ENCODE data around the gene ASCL4.

DNA sequence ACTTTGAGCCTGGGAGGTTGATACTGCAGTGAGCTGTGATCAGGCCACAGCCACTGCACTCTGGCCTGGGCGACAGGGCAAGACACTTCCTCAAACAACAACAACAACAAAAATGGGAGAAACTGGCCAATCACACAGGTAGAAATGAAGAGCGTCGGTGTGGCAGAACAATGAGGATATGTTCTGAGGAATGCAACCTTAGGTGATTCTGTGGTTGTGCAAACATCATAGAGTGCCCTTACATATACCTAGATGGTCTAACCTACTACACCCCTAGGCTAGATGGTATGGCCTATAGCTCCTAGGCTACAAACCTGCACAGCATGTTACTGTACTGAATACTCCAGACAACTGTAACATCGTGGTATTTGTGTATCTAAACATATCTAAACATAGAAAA lies 9.9 kb upstream of the ASCL4 start:
- TF ChIP-seq, protein P1, sequence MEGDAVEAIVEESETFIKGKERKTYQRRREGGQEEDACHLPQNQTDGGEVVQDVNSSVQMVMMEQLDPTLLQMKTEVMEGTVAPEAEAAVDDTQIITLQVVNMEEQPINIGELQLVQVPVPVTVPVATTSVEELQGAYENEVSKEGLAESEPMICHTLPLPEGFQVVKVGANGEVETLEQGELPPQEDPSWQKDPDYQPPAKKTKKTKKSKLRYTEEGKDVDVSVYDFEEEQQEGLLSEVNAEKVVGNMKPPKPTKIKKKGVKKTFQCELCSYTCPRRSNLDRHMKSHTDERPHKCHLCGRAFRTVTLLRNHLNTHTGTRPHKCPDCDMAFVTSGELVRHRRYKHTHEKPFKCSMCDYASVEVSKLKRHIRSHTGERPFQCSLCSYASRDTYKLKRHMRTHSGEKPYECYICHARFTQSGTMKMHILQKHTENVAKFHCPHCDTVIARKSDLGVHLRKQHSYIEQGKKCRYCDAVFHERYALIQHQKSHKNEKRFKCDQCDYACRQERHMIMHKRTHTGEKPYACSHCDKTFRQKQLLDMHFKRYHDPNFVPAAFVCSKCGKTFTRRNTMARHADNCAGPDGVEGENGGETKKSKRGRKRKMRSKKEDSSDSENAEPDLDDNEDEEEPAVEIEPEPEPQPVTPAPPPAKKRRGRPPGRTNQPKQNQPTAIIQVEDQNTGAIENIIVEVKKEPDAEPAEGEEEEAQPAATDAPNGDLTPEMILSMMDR (conservative IDR thresholded peaks at IDR 0.05; ENCODE audit: low read length), result no peak
- TF ChIP-seq EZH2phosphoT487 (IDR thresholded peaks at IDR 0.05; ENCODE audit: borderline replicate concordance, low read depth, low read length), result no peak

Measured in OCI-LY7 (cell line).